ENCODE data around the gene BOD1L1.
"Not testable (repeated sequence)": the region's sequence is repeated elsewhere in the genome, so short reads cannot be mapped to it uniquely, and the experiment has no call there.

The BOD1L1 gene

GRCh38 chr4:13560111-13560510 is 67.4 kb downstream of the BOD1L1 start:
- DNase-seq (ENCODE audit: low read depth in 2 of 2) = not testable (repeated sequence)

- no peak for DNase-seq (ENCODE audit: low read depth in 2 of 2)
Measured at GRCh38 chr4:13559413-13559812, 68.1 kb downstream of the BOD1L1 start.

- DNase-seq (ENCODE audit: low read depth in 2 of 2) = no peak
Measured at GRCh38 chr4:13558881-13559280, 68.6 kb downstream of the BOD1L1 start.

- no peak for DNase-seq (ENCODE audit: low read depth in 2 of 2)
Measured at GRCh38 chr4:13555325-13555724, 72.2 kb downstream of the BOD1L1 start.

- no peak for DNase-seq (ENCODE audit: low read depth in 2 of 2)
Measured at GRCh38 chr4:13553081-13553480, 74.4 kb downstream of the BOD1L1 start.

- peak; percentile 68 to 74 for DNase-seq (ENCODE audit: low read depth in 2 of 2)
Measured at GRCh38 chr4:13548984-13549546, 78.5 kb downstream of the BOD1L1 start.

GRCh38 chr4:13548059-13548983 is 79.2 kb downstream of the BOD1L1 start:
- DNase-seq (ENCODE audit: low read depth in 2 of 2) = no peak

GRCh38 chr4:13547485-13548041 is 80.0 kb downstream of the BOD1L1 start:
- DNase-seq (ENCODE audit: low read depth in 2 of 2) = no peak

GRCh38 chr4:13546941-13547484 is 80.5 kb downstream of the BOD1L1 start:
- DNase-seq (ENCODE audit: low read depth in 2 of 2) = no peak

GRCh38 chr4:13546142-13546940 is 81.2 kb downstream of the BOD1L1 start:
- no peak for DNase-seq (ENCODE audit: low read depth in 2 of 2)

- DNase-seq (ENCODE audit: low read depth in 2 of 2) = no peak
Measured at GRCh38 chr4:13545394-13545808, 82.1 kb downstream of the BOD1L1 start.

GRCh38 chr4:13544606-13545393 is 82.7 kb downstream of the BOD1L1 start:
- DNase-seq (ENCODE audit: low read depth in 2 of 2) = peak in 1 of 2 donors; percentile 50

GRCh38 chr4:13543839-13544605 is 83.5 kb downstream of the BOD1L1 start, which contains the start of gene NKX3-2:
Gene NKX3-2 (minus strand): TSS chr4:13544508. CDS start chr4:13544414, 94 bp downstream.
- no peak for DNase-seq (ENCODE audit: low read depth in 2 of 2)

GRCh38 chr4:13543032-13543838 is 84.3 kb downstream of the BOD1L1 start:
- no peak for DNase-seq (ENCODE audit: low read depth in 2 of 2)

GRCh38 chr4:13542577-13543031 is 84.9 kb downstream of the BOD1L1 start:
- DNase-seq (ENCODE audit: low read depth in 2 of 2) = no peak

- DNase-seq (ENCODE audit: low read depth in 2 of 2) = no peak
Measured at GRCh38 chr4:13541720-13542576, 85.6 kb downstream of the BOD1L1 start.

GRCh38 chr4:13541176-13541604 is 86.3 kb downstream of the BOD1L1 start:
- no peak for DNase-seq (ENCODE audit: low read depth in 2 of 2)

All from stimulated activated CD8-positive, alpha-beta memory T cell treated with anti-CD3 and anti-CD28 coated beads, Interleukin-15, amount 100 ng/mL, for 48 hours (primary cell).